ENCODE measurements around the gene IFRD1. TPM values are rescaled to one million over a fixed set of nuclear protein-coding genes. Genes with fewer than 3 reads are reported as not detected.

IFRD1 gene
- polyA plus RNA-seq, 1 donor (not counting 4 experiments of a cell fraction or from before 2014, with no cell fraction given) = 38.3 TPM

- Histone ChIP-seq H4K20me1 (ENCODE audit: control insufficient read depth, extremely low read depth, insufficient read depth, low read length) (no peaks in the 10 kb centered on the region), H3K4me1 (ENCODE audit: control insufficient read depth, extremely low read depth, insufficient read depth, low read length) (no peaks in the 10 kb centered on the region), H3K36me3 (ENCODE audit: control insufficient read depth in 2 of 2, extremely low read depth in 1 of 2, insufficient read depth in 2 of 2, low read length in 2 of 2) (no peaks in the 10 kb centered on the region), H3K27ac (ENCODE audit: control insufficient read depth, insufficient read depth, low read length) (no peak overlapping the region), H2AFZ (ENCODE audit: control insufficient read depth, low read length) (no peak overlapping the region), H3K9ac (ENCODE audit: control insufficient read depth, extremely low read depth, insufficient read depth, low read length) (no peak overlapping the region), H3K4me3 (ENCODE audit: control insufficient read depth in 2 of 3, extremely low read depth in 1 of 3, insufficient read depth in 2 of 3, low read depth in 1 of 3, low read length in 3 of 3) (no peak overlapping the region), H3K4me2 (ENCODE audit: control insufficient read depth, extremely low read depth, insufficient read depth, low read depth, low read length) (no peak overlapping the region), H3K9me1 (ENCODE audit: control insufficient read depth, extremely low read depth, insufficient read depth, low read length) (no peaks in the 10 kb centered on the region), H3K27me3 (ENCODE audit: control insufficient read depth, extremely low read depth, insufficient read depth, low read length) (peaks cover 15% of the 10 kb centered on the region), H3K79me2 (ENCODE audit: control insufficient read depth, insufficient read depth, low read length) (no peaks in the 10 kb centered on the region), H3K9me3 (ENCODE audit: control insufficient read depth, low read depth, low read length) (no peaks in the 10 kb centered on the region)
- dilution Hi-C loops (cut with MboI; ENCODE audit: extremely low pct_ligation_motif_present, low sequenced_read_pairs) = no loop called here
- TF ChIP-seq EZH2 (IDR thresholded peaks at IDR 0.05; ENCODE audit: low read length) (no peak), CTCF (optimal IDR thresholded peaks at IDR 0.05 in 1 of 3, IDR thresholded peaks at IDR 0.05 in 1 of 3, conservative IDR thresholded peaks at IDR 0.05 in 1 of 3; ENCODE audit: extremely low read depth in 1 of 3, insufficient read depth in 2 of 3, low read length in 3 of 3) (no peak)
- no peak for FAIRE-seq
- DNase-seq (ENCODE audit: low read depth, low spot score) = no peak
Measured at GRCh38 chr7:112521942-112522341, 71.7 kb downstream of the IFRD1 start.

- dilution Hi-C loops (cut with MboI; ENCODE audit: extremely low pct_ligation_motif_present, low sequenced_read_pairs) = no loop called here
- no peak overlapping the region for H3K4me2 ChIP-seq (ENCODE audit: control insufficient read depth, extremely low read depth, insufficient read depth, low read depth, low read length)
- no peaks in the 10 kb centered on the region for H3K79me2 ChIP-seq (ENCODE audit: control insufficient read depth, insufficient read depth, low read length)
- no peaks in the 10 kb centered on the region for H3K9me1 ChIP-seq (ENCODE audit: control insufficient read depth, extremely low read depth, insufficient read depth, low read length)
- DNase-seq (ENCODE audit: low read depth, low spot score) = no peak
- H3K9me3 ChIP-seq (ENCODE audit: control insufficient read depth, low read depth, low read length) = no peaks in the 10 kb centered on the region
- H2AFZ ChIP-seq (ENCODE audit: control insufficient read depth, low read length) = no peak overlapping the region
- H3K9ac ChIP-seq (ENCODE audit: control insufficient read depth, extremely low read depth, insufficient read depth, low read length) = no peak overlapping the region
- H3K4me3 ChIP-seq (ENCODE audit: control insufficient read depth in 2 of 3, extremely low read depth in 1 of 3, insufficient read depth in 2 of 3, low read depth in 1 of 3, low read length in 3 of 3) = no peak overlapping the region
- TF ChIP-seq EZH2 (IDR thresholded peaks at IDR 0.05; ENCODE audit: low read length) (no peak), CTCF (optimal IDR thresholded peaks at IDR 0.05 in 1 of 3, IDR thresholded peaks at IDR 0.05 in 1 of 3, conservative IDR thresholded peaks at IDR 0.05 in 1 of 3; ENCODE audit: extremely low read depth in 1 of 3, insufficient read depth in 2 of 3, low read length in 3 of 3) (no peak)
- peaks cover 15% of the 10 kb centered on the region for H3K27me3 ChIP-seq (ENCODE audit: control insufficient read depth, extremely low read depth, insufficient read depth, low read length)
- FAIRE-seq = no peak
- H3K36me3 ChIP-seq (ENCODE audit: control insufficient read depth in 2 of 2, extremely low read depth in 1 of 2, insufficient read depth in 2 of 2, low read length in 2 of 2) = no peaks in the 10 kb centered on the region
- H3K4me1 ChIP-seq (ENCODE audit: control insufficient read depth, extremely low read depth, insufficient read depth, low read length) = no peaks in the 10 kb centered on the region
- H4K20me1 ChIP-seq (ENCODE audit: control insufficient read depth, extremely low read depth, insufficient read depth, low read length) = no peaks in the 10 kb centered on the region
- no peak overlapping the region for H3K27ac ChIP-seq (ENCODE audit: control insufficient read depth, insufficient read depth, low read length)
Measured at GRCh38 chr7:112523871-112524270, 73.6 kb downstream of the IFRD1 start.

Small RNAs within 50 kb of the gene (small RNA-seq; reads per million reads assigned to genes)
- 0 reads per million in 3 experiments for gene AC079741.1 (ENCODE audit: insufficient read length in 3 of 3, low read depth in 3 of 3, low replicate concordance in 1 of 3)

Other genes with a start within 250 kb of the IFRD1 start
- 6.2 to 18.9 TPM (median 13.9 TPM) in 3 replicates for gene DOCK4, start 244.1 kb upstream of the IFRD1 start, polyA plus RNA-seq
- gene ZNF277, start 243.8 kb upstream of the IFRD1 start, polyA plus RNA-seq = 13.2 to 20.2 TPM (median 14.3 TPM) in 3 replicates
- gene LSMEM1, start 30.5 kb downstream of the IFRD1 start, polyA plus RNA-seq = 0.42 to 1.2 TPM (median 0.86 TPM) in 3 replicates